CD4-positive, alpha-beta T cell (primary cell): Measurements from ENCODE around the gene LDHB. TPM values are rescaled to one million over a fixed set of nuclear protein-coding genes. Genes with fewer than 3 reads are reported as not detected.
A peak's percentile ranks its signal among the peaks of the same experiment; 100 is the strongest.

Source experiments
- ATAC-seq: fragments of 200-7000 bp; cut with Tn5 transposase; one replicate; pipeline ENCODE4 v1.10.0; 2022; ENCODE audit warnings: mild to moderate bottlenecking; ENCODE audit not compliant: poor library complexity
- CTCF ChIA-PET: fragments of 350-600 bp; sonication (Branson Sonifier 250); formaldehyde crosslinking; loops from one replicate; lab custom pipeline; 2021; ENCODE audit warnings: antibody characterized with exemption, inconsistent platforms; lab: Charles Lee
- POLR2A ChIA-PET: fragments of 350-600 bp; sonication (Branson Sonifier 250); formaldehyde crosslinking; loops from one replicate; lab custom pipeline; 2021; ENCODE audit warnings: antibody characterized with exemption, inconsistent platforms; lab: Charles Lee
- DNase-seq, 14 experiments: peaks; one replicate each; pipeline ENCODE4 v3.0.0-alpha.2; 2013 to 2020; ENCODE audit warnings: mixed read lengths in 2 of 14
- H3K27ac ChIP-seq, 2 donors: one replicate each; pipeline versions ENCODE4 v1.5.1 to v1.7.0; 2013; ENCODE audit warnings: low read length in 2 of 2, low read depth in 1 of 2, mild to moderate bottlenecking in 1 of 2
- H3K27me3 ChIP-seq, 2 experiments: 1 replicate in 1 of 2; 2 replicates in 1 of 2; pipeline versions ENCODE4 v1.6.1 to v1.7.0; 2013; ENCODE audit warnings: low read length in 2 of 2, control low read depth in 1 of 2, mild to moderate bottlenecking in 1 of 2, moderate library complexity in 1 of 2; ENCODE audit not compliant: insufficient read depth in 2 of 2, control insufficient read depth in 1 of 2
- H3K36me3 ChIP-seq: one replicate; pipeline ENCODE4 v1.6.1; 2013; ENCODE audit warnings: low read length, control low read depth; ENCODE audit not compliant: insufficient read depth
- H3K4me1 ChIP-seq: one replicate; pipeline ENCODE4 v1.6.1; 2013; ENCODE audit warnings: low read length, control low read depth; ENCODE audit not compliant: insufficient read depth
- H3K4me3 ChIP-seq: one replicate; pipeline ENCODE4 v1.5.1; 2013; ENCODE audit warnings: mild to moderate bottlenecking, low read length, moderate library complexity
- H3K9me3 ChIP-seq, 2 experiments: 1 replicate in 1 of 2; 2 replicates in 1 of 2; pipeline versions ENCODE4 v1.6.1 to v1.7.0; 2013; ENCODE audit warnings: low read length in 2 of 2, mild to moderate bottlenecking in 2 of 2, control low read depth in 1 of 2, moderate library complexity in 1 of 2; ENCODE audit not compliant: control insufficient read depth in 1 of 2, insufficient read depth in 1 of 2
- H3K27ac Mint-ChIP-seq: one replicate; pipeline ENCODE4 v1.8.0; 2020; ENCODE audit warnings: mixed read lengths
- H3K27me3 Mint-ChIP-seq: one replicate; pipeline ENCODE4 v1.8.0; 2021; ENCODE audit warnings: mixed read lengths
- H3K36me3 Mint-ChIP-seq: one replicate; pipeline ENCODE4 v1.8.0; 2021; ENCODE audit warnings: low read depth, mixed read lengths
- H3K4me1 Mint-ChIP-seq: one replicate; pipeline ENCODE4 v1.8.0; 2021; ENCODE audit warnings: low read depth, mixed read lengths
- H3K4me3 Mint-ChIP-seq: one replicate; pipeline ENCODE4 v1.8.0; 2020; ENCODE audit warnings: mild to moderate bottlenecking, mixed read lengths
- H3K9me3 Mint-ChIP-seq: one replicate; pipeline ENCODE4 v1.8.0; 2020; ENCODE audit warnings: mixed read lengths
- intact Hi-C, 2 experiments: fragments of 100-400 bp; cut with DNase I in 1 of 2; cut with micrococcal nuclease in 1 of 2; formaldehyde crosslinking; loops; one replicate each; pipeline versions ENCODE4 v1.15.1 to v1.9.0; 2023 to 2025; cut with DNase I, micrococcal nuclease
- total RNA-seq, 174 experiments: library from RNA in 2 of 174; stranded (reverse) in 2 of 174; gene quantifications; one replicate each; pipeline ENCODE4 v1.2.3 and lab custom pipeline; 2021 to 2026
- TF ChIP-seq, protein P1 (sequence below): fragments of 200-600 bp; IDR thresholded peaks from one replicate; pipeline ENCODE4 v1.8.0; 2022; ENCODE audit warnings: antibody characterized with exemption, mild to moderate bottlenecking

Gene LDHB
- total RNA-seq, 2 experiments from 2014 or later, result 559 to 605 TPM

DNA sequence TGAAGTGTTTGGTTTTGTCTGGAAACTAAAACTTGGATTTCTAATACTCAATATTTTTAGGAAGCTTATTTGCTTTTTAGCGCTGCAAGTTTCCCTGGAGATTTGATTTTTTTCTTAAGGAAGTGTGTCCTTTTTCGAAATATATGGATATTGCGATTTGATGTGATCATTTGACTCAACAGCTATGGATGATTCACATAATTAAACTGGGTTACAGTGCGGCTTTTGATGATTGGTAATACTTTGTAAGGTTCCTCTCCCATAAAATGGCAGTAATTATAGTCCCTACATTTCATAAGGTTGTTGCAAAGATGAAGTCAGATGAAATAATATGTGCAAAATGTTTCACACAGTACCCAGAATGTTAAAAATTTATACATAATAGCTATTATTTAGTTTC lies 13.1 kb downstream of the LDHB start:
- Histone ChIP-seq H3K4me3 (no peak overlapping the region), H3K9me3 (no peaks in the 10 kb centered on the region), H3K27ac (no peak overlapping the region), H3K27me3 (no peaks in the 10 kb centered on the region), H3K4me1 (peaks cover 31% of the 10 kb centered on the region), H3K36me3 (peaks cover 90% of the 10 kb centered on the region)
- H3K36me3 Mint-ChIP-seq, result peaks cover 97% of the 10 kb centered on the region
- peaks cover 92% of the 10 kb centered on the region for H3K4me1 Mint-ChIP-seq
- intact Hi-C loops, result loop anchor here (5.0 kb wide), 2 partner anchors 33 to 37 kb away; no protein-coding TSS in a partner anchor
- H3K4me3 Mint-ChIP-seq, result no peak overlapping the region
- DNase-seq, result no peak
- no peaks in the 10 kb centered on the region for H3K27me3 Mint-ChIP-seq
- H3K9me3 Mint-ChIP-seq, result no peaks in the 10 kb centered on the region
- H3K27ac Mint-ChIP-seq, result peak overlapping the region; percentile 84
- ATAC-seq, result no peak
- TF ChIP-seq, protein P1, sequence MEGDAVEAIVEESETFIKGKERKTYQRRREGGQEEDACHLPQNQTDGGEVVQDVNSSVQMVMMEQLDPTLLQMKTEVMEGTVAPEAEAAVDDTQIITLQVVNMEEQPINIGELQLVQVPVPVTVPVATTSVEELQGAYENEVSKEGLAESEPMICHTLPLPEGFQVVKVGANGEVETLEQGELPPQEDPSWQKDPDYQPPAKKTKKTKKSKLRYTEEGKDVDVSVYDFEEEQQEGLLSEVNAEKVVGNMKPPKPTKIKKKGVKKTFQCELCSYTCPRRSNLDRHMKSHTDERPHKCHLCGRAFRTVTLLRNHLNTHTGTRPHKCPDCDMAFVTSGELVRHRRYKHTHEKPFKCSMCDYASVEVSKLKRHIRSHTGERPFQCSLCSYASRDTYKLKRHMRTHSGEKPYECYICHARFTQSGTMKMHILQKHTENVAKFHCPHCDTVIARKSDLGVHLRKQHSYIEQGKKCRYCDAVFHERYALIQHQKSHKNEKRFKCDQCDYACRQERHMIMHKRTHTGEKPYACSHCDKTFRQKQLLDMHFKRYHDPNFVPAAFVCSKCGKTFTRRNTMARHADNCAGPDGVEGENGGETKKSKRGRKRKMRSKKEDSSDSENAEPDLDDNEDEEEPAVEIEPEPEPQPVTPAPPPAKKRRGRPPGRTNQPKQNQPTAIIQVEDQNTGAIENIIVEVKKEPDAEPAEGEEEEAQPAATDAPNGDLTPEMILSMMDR, result no peak
- ChIA-PET CTCF (no interaction called here), POLR2A (interaction anchor here (1.2 to 2.7 kb wide), 2 partner anchors 13 to 32 kb away, joined by 3 to 33 read pairs; partner anchors contain the start of gene LDHB)

DNA sequence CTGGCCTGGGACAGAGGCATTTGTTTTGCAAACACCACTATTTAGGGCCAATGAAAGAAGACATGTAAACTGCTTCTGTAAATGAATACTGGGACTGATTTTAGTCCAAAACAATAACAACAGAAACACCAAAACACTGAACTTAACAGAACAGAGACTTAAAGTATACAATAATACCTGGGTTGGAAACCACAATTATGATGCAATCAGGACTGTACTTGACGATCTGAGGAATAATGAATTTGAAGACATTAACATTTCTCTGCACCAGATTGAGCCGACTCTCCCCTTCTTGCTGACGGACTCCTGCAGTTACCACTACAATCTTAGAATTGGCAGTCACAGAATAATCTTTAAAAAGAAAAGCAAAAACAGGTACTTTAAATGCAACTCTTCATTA lies 13.9 kb downstream of the LDHB start:
- Histone ChIP-seq H3K27ac (peak overlapping the region in 1 of 2 donors; percentile 7), H3K36me3 (peaks cover 90% of the 10 kb centered on the region), H3K27me3 (no peaks in the 10 kb centered on the region), H3K4me1 (peaks cover 31% of the 10 kb centered on the region), H3K9me3 (no peaks in the 10 kb centered on the region), H3K4me3 (no peak overlapping the region)
- intact Hi-C loops, result loop anchor here (2.0 to 5.0 kb wide), 3 partner anchors 13 to 36 kb away; partner anchors contain the start of gene LDHB (in 1 of the 2)
- no peak for ATAC-seq
- no peak for DNase-seq
- no peaks in the 10 kb centered on the region for H3K27me3 Mint-ChIP-seq
- H3K27ac Mint-ChIP-seq, result peak overlapping the region; percentile 84
- ChIA-PET CTCF (interaction anchor here (1.3 kb wide), 1 partner anchor 37 kb away, joined by 3 read pairs; no protein-coding TSS in a partner anchor), POLR2A (interaction anchor here (0.5 to 2.7 kb wide), 3 partner anchors 9 to 92 kb away, joined by 3 to 33 read pairs (median 20); partner anchors contain the start of gene LDHB)
- peak overlapping the region; percentile 72 for H3K4me3 Mint-ChIP-seq
- H3K9me3 Mint-ChIP-seq, result no peaks in the 10 kb centered on the region
- peaks cover 92% of the 10 kb centered on the region for H3K4me1 Mint-ChIP-seq
- TF ChIP-seq, protein P1, result no peak
- H3K36me3 Mint-ChIP-seq, result peaks cover 97% of the 10 kb centered on the region

DNA sequence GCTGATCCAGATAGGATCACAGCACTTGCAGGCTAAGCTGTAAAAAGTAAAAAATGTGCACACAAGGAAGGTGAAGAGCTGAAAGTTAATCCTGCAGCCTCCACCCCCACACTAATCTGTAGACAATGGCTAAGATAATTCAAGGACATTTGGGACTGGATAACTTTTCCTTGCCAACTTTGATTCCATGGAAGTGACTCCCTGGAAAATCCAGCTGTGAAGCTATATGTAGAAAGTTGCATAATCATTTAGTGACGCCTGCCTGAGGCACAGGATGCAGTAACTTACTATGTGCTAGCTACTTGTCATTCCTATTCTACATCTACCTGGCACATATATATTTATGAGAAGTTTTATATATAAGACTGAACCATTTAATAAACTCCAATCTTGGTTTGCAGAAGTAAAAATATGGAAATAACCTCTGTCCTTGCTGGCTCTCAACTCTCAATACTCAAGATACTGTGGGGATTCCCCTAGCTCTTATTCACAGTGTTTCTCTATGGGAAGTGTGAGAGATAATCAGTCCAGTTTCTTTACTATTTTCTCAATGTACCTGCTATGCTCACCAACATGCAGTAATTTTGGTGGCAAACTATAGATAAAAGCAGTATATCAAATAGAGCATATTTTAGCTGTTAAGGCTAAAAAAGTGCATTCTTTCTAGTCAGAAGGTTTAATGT lies 14.8 kb downstream of the LDHB start:
- Histone ChIP-seq H3K9me3 (no peaks in the 10 kb centered on the region), H3K27me3 (no peaks in the 10 kb centered on the region), H3K4me3 (no peak overlapping the region), H3K36me3 (peaks cover 90% of the 10 kb centered on the region), H3K4me1 (peaks cover 27% of the 10 kb centered on the region), H3K27ac (no peak overlapping the region)
- CTCF ChIA-PET, result interaction anchor here (1.3 kb wide), 1 partner anchor 38 kb away, joined by 3 read pairs; no protein-coding TSS in a partner anchor
- Mint-ChIP-seq H3K4me3 (no peak overlapping the region), H3K36me3 (peaks cover 97% of the 10 kb centered on the region), H3K4me1 (peaks cover 91% of the 10 kb centered on the region), H3K9me3 (no peaks in the 10 kb centered on the region), H3K27me3 (no peaks in the 10 kb centered on the region), H3K27ac (peak overlapping the region; percentile 84)
- intact Hi-C loops, result loop anchor here (2.0 to 5.0 kb wide), 3 partner anchors 14 to 36 kb away; partner anchors contain the start of gene LDHB (in 1 of the 2)
- DNase-seq (peak in 1 of 14 experiments; percentile 25), ATAC-seq (peak; percentile 41)
- POLR2A ChIA-PET, result interaction anchor here (0.5 to 2.7 kb wide), 6 partner anchors 9 to 91 kb away, joined by 3 to 33 read pairs (median 4); partner anchors contain the start of gene LDHB
- TF ChIP-seq, protein P1, result no peak
